Measurements from ENCODE around the gene NETO2. TPM values are rescaled to one million over a fixed set of nuclear protein-coding genes. Genes with fewer than 3 reads are reported as not detected.
"Not testable (repeated sequence)": the region's sequence is repeated elsewhere in the genome, so short reads cannot be mapped to it uniquely, and the experiment has no call there.

Gene NETO2
- total RNA-seq, 2 donors from 2014 or later, result 3.8 to 5.0 TPM

DNA sequence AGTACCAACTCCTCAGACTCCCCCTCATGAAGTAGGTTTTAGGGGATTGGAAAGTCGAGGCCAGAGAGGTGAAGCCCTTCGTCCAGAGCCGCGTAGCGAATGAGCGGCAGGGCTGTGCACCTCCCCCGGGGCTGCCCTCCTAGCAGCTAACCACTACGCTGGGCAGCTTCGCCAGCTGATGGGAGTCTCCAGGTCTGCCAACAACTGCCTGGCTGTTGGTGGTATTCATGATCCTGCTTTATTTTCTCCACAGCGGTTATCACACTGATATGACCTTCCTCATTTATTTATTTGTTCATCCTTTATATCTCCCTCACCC is 773 bp upstream of the NETO2 start:
- no peak for DNase-seq
- H3K27ac Mint-ChIP-seq, result no peak overlapping the region
- H3K36me3 Mint-ChIP-seq (ENCODE audit: insufficient read depth in 2 of 2), result peaks cover 0 to 1% of the 10 kb centered on the region in 2 donors
- peaks cover 21% of the 10 kb centered on the region for H3K4me1 Mint-ChIP-seq (ENCODE audit: low read depth)
- H3K27me3 Mint-ChIP-seq (ENCODE audit: low read depth), result peaks cover 34% of the 10 kb centered on the region
- peak overlapping the region; percentile 77 to 89 for H3K4me3 Mint-ChIP-seq
- ATAC-seq (replicated peaks in 1 of 2), result no peak
- no peaks in the 10 kb centered on the region for H3K9me3 Mint-ChIP-seq

DNA sequence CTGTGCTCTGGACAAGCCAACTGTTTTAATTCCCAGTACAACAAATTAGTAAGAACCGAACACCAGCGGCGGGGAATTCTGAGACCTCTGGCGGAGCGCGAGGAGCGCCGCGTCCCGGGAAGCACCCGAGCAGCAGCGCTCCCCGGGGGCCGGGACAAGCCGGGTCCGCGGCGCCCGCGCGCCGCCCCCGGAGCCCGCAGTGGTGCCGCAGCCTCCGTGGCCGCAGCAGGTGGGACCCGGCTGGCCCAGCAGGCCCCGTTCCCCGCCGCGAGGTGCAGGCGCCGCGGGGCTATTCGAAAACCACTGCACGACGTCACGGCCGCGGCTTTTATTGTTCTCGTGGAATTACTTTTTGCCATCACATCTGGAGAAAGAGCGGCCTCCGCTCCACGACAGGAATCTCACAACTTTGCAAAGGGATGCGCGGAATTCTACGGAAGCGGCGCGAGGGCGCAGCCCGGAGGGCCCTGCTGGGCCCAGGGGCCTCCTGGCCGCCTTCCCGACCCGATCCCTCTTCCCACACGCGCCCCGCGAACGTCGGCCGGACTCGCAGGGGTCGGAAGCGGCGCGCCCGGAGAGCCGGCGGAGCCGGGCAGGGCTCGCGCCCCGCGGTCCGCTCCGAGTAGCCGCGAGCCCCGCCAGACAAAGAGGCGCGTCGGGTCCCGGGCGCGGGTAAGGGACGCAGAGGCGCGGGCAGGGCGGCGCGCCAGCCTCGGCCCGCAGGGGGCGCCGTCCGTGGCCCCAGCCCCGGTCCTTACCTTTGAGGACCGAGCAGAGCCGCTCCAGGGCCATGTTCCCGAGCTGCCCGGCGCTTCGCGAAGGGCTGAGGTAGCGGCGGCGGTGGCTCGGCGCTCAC is 696 bp downstream of the NETO2 start:
- H3K27ac Mint-ChIP-seq, result peak overlapping the region; percentile 79
- DNase-seq (peak; percentile 76 to 85), ATAC-seq (replicated peaks in 1 of 2) (peak; percentile 80 to 81)
- H3K4me3 Mint-ChIP-seq, result peak overlapping the region; percentile 87 to 95
- peaks cover 34% of the 10 kb centered on the region for H3K4me1 Mint-ChIP-seq (ENCODE audit: low read depth)
- no peaks in the 10 kb centered on the region for H3K9me3 Mint-ChIP-seq
- peaks cover 0 to 1% of the 10 kb centered on the region in 2 donors for H3K36me3 Mint-ChIP-seq (ENCODE audit: insufficient read depth in 2 of 2)
- H3K27me3 Mint-ChIP-seq (ENCODE audit: low read depth), result peaks cover 39% of the 10 kb centered on the region

DNA sequence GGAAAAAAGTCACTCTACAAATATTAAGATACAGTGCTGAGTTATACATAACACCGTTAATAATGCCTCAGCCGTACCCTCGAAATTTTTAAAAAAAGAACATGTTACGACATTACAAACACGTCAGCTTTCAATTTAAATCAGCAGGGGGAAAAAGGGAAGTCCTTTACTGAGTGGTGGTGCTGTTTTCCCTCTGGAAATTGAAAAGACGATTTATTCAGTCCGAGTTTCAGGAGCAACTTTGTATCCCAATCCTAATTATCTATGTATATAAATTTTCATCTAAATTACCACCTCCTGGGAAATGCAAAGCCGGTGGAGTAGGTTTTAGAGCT is 1.3 kb downstream of the NETO2 start:
- Mint-ChIP-seq H3K4me1 (ENCODE audit: low read depth) (peaks cover 39% of the 10 kb centered on the region), H3K36me3 (ENCODE audit: insufficient read depth in 2 of 2) (peaks cover 0 to 1% of the 10 kb centered on the region in 2 donors), H3K27ac (peak overlapping the region; percentile 79), H3K27me3 (ENCODE audit: low read depth) (peaks cover 39% of the 10 kb centered on the region), H3K9me3 (no peaks in the 10 kb centered on the region), H3K4me3 (peak overlapping the region; percentile 87 to 95)
- DNase-seq (no peak), ATAC-seq (replicated peaks in 1 of 2) (no peak)

DNA sequence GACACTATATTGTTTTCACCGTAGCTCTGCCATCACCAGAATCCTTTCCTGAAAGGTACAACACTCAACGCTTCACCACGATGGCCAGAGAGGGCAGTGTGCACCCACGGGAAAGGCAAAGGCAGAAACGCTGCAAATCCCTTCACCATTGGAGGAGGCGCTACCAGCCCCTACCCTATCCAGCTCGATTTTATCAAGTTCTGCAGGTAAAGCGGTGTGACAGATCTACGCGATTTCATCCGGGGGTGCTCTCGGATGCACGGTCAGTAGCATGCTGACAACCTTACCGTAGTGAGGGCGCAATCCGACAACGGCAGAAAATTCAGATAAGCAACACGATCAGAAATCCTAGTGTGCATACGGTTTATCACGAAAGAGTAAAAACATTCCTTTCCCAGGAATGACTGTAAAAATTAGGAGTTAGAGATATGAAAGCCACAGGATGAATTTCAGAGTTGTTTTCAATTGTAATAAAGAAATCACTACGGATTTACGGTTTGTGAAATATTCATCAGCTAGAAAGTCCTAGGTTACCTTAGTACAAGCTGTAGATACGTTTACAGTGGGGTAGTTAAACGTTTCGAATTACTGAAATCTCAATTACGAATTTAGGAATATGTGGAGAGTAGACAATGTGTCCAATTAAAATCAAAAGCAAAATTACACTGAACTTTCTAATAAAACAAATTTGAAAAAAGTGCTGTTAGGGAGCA is 1.8 kb downstream of the NETO2 start:
- Mint-ChIP-seq H3K27ac (peak overlapping the region; percentile 79), H3K4me3 (peak overlapping the region; percentile 87 to 95), H3K27me3 (ENCODE audit: low read depth) (peaks cover 39% of the 10 kb centered on the region), H3K4me1 (ENCODE audit: low read depth) (peaks cover 39% of the 10 kb centered on the region), H3K36me3 (ENCODE audit: insufficient read depth in 2 of 2) (peaks cover 0 to 1% of the 10 kb centered on the region in 2 donors), H3K9me3 (no peaks in the 10 kb centered on the region)
- ATAC-seq (replicated peaks in 1 of 2), result peak; percentile 62 to 63
- DNase-seq, result peak; percentile 85 to 87

DNA sequence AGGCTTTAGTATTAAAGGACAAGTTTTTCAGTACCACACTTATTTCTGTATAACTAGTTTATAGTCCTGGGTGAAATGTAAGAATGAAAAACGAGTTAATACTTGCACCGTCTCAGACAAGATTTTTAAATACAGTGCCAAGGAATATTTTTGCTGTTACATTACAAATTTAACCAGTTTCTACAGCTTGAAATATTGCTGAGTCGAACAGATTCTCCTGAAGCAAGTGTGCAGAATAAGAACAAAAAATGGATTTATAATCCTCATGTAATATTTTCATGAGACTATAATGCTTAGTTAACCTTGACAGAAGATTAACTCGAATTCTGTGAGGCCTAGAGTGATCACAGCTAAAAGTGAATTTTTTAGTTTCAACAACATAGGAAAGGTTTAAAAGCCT is 3.1 kb downstream of the NETO2 start:
- DNase-seq (no peak), ATAC-seq (replicated peaks in 1 of 2) (no peak)
- Mint-ChIP-seq H3K36me3 (ENCODE audit: insufficient read depth in 2 of 2) (peaks cover 0 to 1% of the 10 kb centered on the region in 2 donors), H3K4me1 (ENCODE audit: low read depth) (peaks cover 46% of the 10 kb centered on the region), H3K27me3 (ENCODE audit: low read depth) (peaks cover 35% of the 10 kb centered on the region), H3K27ac (no peak overlapping the region), H3K9me3 (no peaks in the 10 kb centered on the region), H3K4me3 (no peak overlapping the region)

DNA sequence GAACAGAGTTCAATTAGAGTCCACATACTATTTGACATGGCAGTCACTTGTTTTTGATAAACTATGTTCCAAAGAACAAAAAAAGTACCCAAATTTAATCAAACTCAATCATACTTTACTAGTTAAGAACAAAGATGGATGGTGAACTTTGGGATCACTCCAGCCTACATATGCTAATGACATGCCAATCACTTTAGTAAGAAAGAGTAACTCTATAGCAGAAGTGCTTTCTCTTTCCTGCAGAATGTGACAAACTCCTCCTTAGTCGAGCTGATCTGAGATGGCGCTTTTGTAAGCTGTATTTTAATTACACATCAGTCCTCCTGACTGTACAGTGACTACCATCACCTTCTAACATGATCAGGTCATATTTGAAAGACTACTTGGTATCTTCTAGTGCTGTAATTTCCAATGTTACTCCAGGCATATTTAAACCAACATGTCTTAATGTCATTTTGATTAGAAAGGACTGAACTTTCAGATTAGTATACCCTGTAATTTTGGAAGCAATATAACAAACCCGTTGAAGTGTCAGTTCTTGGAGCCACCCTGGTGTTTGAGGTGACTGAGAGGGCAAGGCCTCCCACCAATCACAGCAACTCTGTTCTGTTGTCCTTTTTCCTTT is 4.1 kb downstream of the NETO2 start:
- no peaks in the 10 kb centered on the region for H3K9me3 Mint-ChIP-seq
- H3K27ac Mint-ChIP-seq, result peak overlapping the region; percentile 26
- peaks cover 43% of the 10 kb centered on the region for H3K4me1 Mint-ChIP-seq (ENCODE audit: low read depth)
- H3K4me3 Mint-ChIP-seq, result peak overlapping the region in 1 of 2 donors; percentile 40
- DNase-seq (no peak), ATAC-seq (replicated peaks in 1 of 2) (no peak)
- peaks cover 0 to 1% of the 10 kb centered on the region in 2 donors for H3K36me3 Mint-ChIP-seq (ENCODE audit: insufficient read depth in 2 of 2)
- H3K27me3 Mint-ChIP-seq (ENCODE audit: low read depth), result peaks cover 24% of the 10 kb centered on the region

DNA sequence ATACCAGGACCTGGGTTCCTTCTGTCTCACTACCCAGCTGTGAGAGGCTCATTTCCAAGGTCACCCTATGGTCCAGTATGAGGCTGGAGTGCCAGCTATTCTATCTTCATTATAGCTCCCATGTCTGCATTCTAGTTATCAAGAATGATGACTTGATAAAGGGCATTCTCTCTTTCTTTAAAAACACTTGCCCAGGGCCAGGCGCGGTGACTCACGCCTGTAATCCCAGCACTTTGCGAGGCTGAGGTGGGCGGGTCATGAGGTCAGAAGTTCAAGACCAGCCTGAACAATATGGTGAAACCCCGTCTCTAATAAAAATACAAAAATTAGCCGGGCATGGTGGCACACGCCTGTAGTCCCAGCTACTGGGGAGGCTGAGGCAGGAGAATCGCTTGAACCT is 5.8 kb downstream of the NETO2 start:
- Mint-ChIP-seq H3K27ac (peak overlapping the region; percentile 87), H3K4me1 (ENCODE audit: low read depth) (peaks cover 40% of the 10 kb centered on the region), H3K4me3 (peak overlapping the region in 1 of 2 donors; percentile 54), H3K27me3 (ENCODE audit: low read depth) (peaks cover 21% of the 10 kb centered on the region)
- not testable (repeated sequence) for DNase-seq; ATAC-seq (replicated peaks in 1 of 2); H3K36me3 Mint-ChIP-seq (ENCODE audit: insufficient read depth in 2 of 2); H3K9me3 Mint-ChIP-seq

DNA sequence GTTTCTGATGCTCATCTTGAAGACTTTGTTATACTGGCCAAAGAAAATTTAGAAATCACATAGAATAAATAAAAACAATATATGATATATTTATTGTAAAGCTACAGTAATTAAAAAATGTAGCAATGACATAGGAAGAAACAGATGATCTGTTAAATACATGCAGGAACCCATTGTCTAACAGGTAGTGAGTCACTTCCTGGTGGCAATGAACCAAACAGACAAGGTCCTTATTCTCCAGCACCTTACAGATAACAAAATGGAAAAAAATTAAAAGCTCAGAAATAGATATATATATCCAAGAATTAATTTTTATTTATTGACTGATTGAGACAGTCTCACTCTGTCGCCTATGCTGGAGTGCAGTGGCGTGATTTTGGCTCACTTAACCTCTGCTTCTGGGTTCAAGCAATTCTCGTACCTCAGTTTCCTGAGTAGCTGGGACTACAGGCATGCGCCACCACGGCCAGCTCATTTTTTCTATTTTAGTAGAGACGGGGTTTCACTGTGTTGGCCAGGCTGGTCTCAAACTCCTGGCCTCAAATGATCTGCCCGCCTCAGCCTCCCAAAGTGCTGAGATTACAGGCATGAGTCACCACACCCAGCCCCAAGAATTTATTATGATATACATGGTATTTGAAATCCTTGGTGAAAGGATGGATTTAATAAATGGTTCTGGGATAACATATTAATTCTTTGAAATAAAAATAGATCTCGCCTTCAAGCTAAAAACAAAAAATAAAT is 7.5 kb downstream of the NETO2 start:
- Mint-ChIP-seq H3K27me3 (ENCODE audit: low read depth) (peaks cover 11% of the 10 kb centered on the region), H3K4me1 (ENCODE audit: low read depth) (peaks cover 26% of the 10 kb centered on the region), H3K36me3 (ENCODE audit: insufficient read depth in 2 of 2) (no peaks in the 10 kb centered on the region), H3K4me3 (peak overlapping the region in 1 of 2 donors; percentile 51), H3K9me3 (no peaks in the 10 kb centered on the region), H3K27ac (peak overlapping the region; percentile 59)
- DNase-seq (peak in 1 of 2 donors; percentile 27), ATAC-seq (replicated peaks in 1 of 2) (peak; percentile 56 to 74)

DNA sequence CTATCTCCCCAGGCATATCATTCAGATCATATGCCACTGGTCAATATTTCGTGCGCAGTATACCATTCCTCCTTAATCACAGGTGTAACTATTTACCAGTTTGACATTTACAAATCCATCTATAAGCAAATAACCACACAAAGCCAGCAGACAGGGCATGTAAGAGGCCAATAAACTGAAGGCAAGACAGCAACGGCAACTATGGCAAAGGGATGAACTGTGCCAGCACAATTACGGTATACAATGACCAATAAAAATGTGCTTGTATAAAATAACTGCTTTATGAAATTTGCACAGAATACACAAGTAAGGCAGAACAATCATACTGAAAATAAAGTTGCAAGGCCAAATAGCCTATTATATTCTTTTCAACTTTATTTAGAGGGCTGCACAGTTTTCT is 9.2 kb downstream of the NETO2 start:
- Mint-ChIP-seq H3K4me1 (ENCODE audit: low read depth) (peaks cover 30% of the 10 kb centered on the region), H3K36me3 (ENCODE audit: insufficient read depth in 2 of 2) (no peaks in the 10 kb centered on the region), H3K27me3 (ENCODE audit: low read depth) (peaks cover 5% of the 10 kb centered on the region), H3K27ac (no peak overlapping the region), H3K4me3 (no peak overlapping the region), H3K9me3 (no peaks in the 10 kb centered on the region)
- no peak for DNase-seq
- ATAC-seq (replicated peaks in 1 of 2), result no peak

DNA sequence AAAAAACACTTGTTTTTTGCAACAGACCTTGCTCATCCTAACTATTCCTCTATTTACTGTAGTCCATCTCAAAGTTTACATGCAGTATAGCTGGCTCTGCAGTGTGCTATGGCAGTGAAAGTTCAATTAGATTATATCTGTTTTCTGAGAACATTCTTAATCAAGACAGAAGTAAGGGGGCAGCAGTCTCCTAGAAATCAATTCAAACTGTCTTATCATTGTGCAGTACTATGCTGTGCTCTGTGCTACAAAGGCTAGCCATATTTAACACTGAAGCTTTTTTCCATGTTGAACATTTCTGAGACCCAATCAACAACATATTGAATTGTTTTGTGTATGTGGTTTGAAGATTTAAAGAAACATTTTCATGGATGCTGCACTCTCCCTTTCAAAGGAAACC is 11.4 kb downstream of the NETO2 start:
- no peaks in the 10 kb centered on the region for H3K36me3 Mint-ChIP-seq (ENCODE audit: insufficient read depth in 2 of 2)
- peaks cover 0 to 1% of the 10 kb centered on the region in 2 donors for H3K9me3 Mint-ChIP-seq
- H3K4me1 Mint-ChIP-seq (ENCODE audit: low read depth), result peaks cover 14% of the 10 kb centered on the region
- no peak overlapping the region for H3K4me3 Mint-ChIP-seq
- ATAC-seq (replicated peaks in 1 of 2) (peak in 1 of 2 donors; percentile 24), DNase-seq (no peak)
- H3K27ac Mint-ChIP-seq, result no peak overlapping the region
- H3K27me3 Mint-ChIP-seq (ENCODE audit: low read depth), result no peaks in the 10 kb centered on the region

DNA sequence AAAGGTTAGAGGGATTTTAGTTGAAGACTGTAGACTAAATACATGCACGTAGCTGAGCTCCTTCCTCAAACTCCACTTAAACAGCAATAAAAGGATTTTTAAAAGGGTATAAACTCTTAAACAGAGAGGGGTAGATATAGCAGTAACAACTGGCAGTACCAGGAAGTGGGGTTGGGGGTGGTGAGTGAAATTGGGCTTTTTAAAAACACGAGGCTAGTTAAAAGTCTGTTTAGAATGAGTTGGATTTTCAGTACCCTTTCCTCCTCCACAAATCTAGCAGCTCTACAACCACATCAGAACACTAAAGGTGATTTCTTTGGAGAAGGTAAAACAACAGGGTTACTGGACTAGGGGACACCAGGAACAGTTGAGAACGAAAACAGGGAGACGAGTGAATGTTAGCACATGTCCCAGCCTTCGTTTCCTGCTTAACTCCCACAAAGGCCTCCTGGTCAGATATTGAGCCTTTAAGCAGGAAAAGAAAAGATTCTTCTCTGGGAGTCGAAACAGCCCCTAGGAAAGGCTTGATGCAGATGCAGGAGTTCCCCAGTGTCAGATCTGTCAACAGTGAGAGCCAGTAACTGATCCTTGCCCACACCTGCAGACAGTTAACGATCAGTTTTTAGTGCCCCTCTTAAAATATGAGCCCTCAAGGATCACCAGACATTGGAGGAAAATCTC is 13.8 kb downstream of the NETO2 start:
- Mint-ChIP-seq H3K9me3 (peaks cover 0 to 1% of the 10 kb centered on the region in 2 donors), H3K27me3 (ENCODE audit: low read depth) (no peaks in the 10 kb centered on the region), H3K27ac (no peak overlapping the region), H3K36me3 (ENCODE audit: insufficient read depth in 2 of 2) (no peaks in the 10 kb centered on the region), H3K4me3 (peak overlapping the region in 1 of 2 donors; percentile 55), H3K4me1 (ENCODE audit: low read depth) (peaks cover 7% of the 10 kb centered on the region)
- DNase-seq (no peak), ATAC-seq (replicated peaks in 1 of 2) (peak in 1 of 2 donors; percentile 39)

DNA sequence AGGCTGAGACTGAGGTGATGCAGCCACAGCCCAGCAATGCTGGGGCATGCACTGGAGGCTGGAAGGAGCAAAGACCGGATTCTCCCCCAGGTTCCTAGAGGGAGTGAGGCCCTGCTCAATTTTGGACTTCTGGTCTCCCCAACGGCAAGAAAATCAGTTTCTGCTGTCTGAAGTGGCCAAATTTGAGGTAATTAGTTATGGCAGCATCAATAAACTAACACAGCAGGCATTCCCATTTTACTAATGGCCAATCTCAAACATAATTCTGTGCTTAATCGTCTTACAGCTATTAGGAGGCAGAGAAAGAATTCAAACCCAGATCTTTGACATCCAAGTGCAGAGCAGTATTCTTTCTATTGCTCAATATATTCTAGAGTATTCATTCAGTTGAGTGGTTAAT is 16.2 kb downstream of the NETO2 start:
- no peaks in the 10 kb centered on the region for H3K27me3 Mint-ChIP-seq (ENCODE audit: low read depth)

More for the DNA sequence above, 16.2 kb downstream of the NETO2 start:
- Mint-ChIP-seq H3K4me1 (ENCODE audit: low read depth) (peaks cover 7% of the 10 kb centered on the region), H3K9me3 (peaks cover 0 to 1% of the 10 kb centered on the region in 2 donors), H3K4me3 (no peak overlapping the region), H3K36me3 (ENCODE audit: insufficient read depth in 2 of 2) (no peaks in the 10 kb centered on the region), H3K27ac (no peak overlapping the region)
- DNase-seq (no peak), ATAC-seq (replicated peaks in 1 of 2) (no peak)

Data from activated T-cell treated with anti-CD3 and anti-CD28 coated beads, Interleukin-2, amount 50 U/mL, for 72 hours (primary cell).